HG02885 (cell line): Measurements from ENCODE around the gene PGGT1B.

ENCODE experiments used
- ATAC-seq: cut with Tn5 transposase; IDR thresholded peaks from one replicate; pipeline ENCODE4 v1.9.1; 2021; ENCODE audit warnings: mild to moderate bottlenecking; ENCODE audit not compliant: unreplicated experiment, poor library complexity

Gene PGGT1B

DNA sequence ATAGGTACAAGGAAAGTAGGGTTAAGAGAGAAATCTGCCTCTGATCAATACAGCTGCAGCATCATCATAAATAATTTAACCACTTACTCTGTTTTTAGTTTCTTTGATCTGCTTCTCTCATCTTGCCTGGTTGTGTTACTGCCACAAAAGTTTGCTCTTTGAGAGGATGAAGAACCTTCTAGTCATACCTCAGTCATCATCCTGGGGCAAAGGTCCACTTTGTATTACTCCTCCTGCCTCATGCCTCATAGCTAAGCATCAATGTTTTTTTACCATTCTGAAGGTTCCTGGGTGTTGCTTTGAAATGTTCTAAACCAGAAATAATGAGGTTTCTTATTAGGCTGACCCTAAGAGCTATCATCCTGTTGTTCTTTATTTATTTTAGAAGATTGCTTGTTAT lies 75.9 kb downstream of the PGGT1B start:
- ATAC-seq: no peak

DNA sequence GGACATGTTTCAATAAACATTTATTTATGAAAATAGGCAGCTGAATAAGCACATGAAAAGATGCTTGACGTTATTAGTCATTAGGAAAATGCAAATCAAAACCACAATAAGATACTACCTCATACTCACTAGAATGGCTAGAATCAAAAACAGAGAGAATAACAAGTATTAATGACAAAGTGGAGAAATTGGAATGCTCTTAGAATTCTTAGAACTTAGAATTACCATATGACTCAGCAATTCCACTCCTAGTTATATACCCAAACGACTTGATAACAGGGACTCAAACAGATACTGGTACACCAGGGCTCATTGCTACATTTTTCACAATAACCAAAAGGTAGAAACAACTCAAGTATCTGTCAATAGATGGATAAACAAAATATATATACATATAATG lies 77.9 kb downstream of the PGGT1B start:
- no peak for ATAC-seq

DNA sequence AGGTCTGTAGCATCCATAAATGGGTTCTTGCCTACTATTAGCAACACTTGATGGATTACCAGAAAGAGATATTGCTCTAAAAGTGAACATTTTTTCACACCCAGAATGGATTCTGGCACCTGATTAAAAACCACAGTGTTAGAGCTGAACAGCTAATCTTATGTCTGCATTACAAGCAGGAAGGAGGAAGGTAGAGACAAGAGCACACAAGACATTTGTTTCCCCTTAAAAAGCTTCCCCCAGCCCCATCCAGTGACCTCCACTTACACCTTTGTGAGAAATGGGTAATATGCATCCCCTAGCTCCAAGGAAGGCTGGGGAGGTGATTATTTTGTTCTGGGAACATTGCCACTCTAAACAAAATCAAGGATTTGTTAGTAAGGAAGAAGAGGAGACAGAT lies 80.9 kb downstream of the PGGT1B start:
- no peak for ATAC-seq

DNA sequence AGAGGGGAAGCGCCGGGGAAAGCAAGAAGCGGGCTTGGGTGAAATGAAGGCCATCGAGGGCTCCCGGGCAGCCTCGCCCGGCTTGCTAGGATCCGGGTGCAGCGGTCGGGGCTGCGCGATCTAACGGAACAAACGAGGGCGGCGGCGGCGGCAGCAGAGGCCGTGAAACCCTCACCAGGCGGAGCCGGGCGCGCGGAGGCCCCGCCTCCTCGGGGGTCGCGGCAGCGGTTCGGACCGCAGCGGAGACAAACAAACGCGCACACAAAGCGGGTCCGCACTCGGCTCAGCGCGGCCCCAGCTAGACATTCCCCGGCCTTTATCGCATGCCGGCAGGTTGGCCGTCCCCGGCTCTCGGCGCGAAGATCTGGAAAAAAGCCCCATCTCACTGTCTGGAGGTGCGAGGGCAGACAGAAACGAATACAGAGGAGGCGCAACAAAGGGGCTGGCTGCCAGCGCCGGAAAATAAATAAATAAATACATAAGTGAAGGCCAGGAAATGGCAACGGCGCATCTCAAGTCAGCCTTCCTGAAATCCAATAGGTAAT lies 82.4 kb downstream of the PGGT1B start:
- peak; percentile 77 for ATAC-seq

DNA sequence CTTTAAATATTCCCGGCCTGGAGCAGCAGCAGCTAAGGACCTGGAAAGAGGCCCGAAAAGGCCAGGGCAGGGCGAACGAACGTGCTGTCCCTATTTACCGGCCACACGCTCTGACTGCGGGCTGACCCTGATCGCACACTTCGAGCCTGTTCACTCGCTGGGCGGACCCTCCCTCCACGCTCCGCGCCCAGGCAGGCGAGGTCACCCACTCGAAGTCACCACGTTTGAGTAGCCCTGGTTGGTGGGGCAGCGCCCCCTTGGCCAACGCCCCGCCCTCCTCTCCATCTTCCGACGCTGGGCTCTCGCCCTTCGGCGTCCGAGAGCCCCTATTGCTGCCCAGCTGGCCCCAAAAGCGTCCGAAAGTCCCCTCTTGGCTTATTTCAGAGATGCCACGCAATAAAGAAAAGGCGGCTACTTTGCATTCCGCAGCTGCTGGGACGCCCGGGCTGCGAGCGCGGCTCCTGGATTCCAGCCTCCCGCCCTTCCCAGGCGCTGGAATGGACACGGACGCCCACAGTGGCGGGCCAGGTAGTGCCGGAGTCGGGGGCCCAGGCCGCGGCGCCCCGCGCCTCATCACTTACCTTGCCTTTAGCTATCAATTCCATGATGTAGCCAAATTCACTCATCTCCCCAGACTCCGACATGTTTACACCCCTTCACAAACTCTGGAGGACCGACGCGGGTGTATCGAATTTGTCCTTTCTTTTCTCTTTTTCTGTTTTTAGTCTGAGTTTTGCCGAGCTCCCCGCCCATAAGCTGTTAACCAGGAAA lies 83.1 kb downstream of the PGGT1B start:
- peak; percentile 30 for ATAC-seq

- no peak for ATAC-seq
Observed at GRCh38 chr5:115179030-115179393, 83.7 kb downstream of the PGGT1B start.

GRCh38 chr5:115170929-115171510 lies 91.7 kb downstream of the PGGT1B start:
- ATAC-seq: no peak

- ATAC-seq: peak; percentile 56
Observed at GRCh38 chr5:115170134-115170928, 92.3 kb downstream of the PGGT1B start.

DNA sequence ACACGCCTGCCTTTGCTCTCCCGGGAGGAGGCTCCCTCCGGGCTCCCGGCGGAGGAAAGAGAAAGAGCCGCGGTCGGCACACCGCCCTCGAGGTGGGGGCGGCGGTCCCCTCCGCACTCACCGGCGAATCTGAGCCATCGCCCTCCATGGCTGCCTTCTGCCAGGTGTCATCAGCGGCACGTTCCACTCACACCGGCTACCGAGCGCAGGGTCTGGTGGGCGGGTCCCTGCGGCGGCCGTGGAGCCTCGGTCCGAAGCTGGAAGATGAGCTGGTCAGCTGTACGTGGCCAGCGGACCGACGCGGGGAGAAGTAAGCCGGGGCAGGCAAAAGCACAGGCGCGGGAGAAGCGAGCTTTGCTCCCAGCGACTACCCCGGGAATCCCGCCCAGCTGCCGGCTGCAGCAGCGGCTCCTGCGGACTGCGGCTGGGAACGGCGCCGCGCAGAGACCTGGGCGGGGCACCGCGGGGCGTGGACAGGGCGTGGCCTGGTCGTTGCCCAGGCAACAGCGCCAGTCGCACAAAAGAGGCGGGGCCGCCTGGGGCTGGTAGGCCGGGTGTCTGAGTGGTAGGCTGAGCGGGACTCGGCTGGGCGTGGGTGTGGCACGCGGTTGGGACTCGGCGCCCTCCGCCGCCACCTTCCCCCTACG lies 93.1 kb downstream of the PGGT1B start, which contains the start of gene TRIM36:
Gene TRIM36 (minus strand): TSS at position 422 of the 647 bp plus-strand sequence. CDS start 274 bp downstream, at position 148.
- peak; percentile 98 for ATAC-seq

- peak; percentile 5 for ATAC-seq
Observed at GRCh38 chr5:115168829-115169486, 93.7 kb downstream of the PGGT1B start.

DNA sequence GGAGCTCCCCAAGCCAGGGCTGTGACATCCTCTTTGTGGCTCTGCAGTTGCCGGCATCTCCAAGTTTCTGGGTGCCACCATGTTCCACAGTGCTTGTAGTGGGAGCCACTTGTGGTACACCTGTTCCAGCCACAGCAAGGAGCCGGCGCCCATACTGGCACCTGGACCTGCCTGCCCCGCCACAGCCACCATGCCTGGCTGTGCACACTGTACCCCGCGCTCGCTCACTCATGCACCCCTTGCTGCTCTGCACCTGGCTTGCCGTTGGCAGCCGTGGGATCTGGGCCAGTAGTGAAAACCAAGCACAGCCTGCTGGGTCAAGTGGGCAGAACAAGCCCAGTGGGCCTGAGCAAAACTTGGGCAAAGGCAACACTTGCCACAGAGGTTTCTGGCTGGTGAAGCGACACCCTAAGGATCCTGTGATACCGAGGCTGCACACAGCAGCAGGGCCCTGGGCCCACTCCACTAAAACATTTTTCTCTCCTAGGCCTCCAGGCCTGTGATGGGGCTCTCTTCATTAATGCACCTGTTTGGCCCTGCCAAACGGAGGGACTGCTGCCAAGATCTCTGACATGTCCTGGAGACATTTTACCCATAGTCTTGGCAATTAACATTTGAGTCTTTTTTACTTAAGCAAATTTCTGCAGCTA lies 95.8 kb downstream of the PGGT1B start:
- no peak for ATAC-seq

- no peak for ATAC-seq
Observed at GRCh38 chr5:115165790-115166189, 96.9 kb downstream of the PGGT1B start.

DNA sequence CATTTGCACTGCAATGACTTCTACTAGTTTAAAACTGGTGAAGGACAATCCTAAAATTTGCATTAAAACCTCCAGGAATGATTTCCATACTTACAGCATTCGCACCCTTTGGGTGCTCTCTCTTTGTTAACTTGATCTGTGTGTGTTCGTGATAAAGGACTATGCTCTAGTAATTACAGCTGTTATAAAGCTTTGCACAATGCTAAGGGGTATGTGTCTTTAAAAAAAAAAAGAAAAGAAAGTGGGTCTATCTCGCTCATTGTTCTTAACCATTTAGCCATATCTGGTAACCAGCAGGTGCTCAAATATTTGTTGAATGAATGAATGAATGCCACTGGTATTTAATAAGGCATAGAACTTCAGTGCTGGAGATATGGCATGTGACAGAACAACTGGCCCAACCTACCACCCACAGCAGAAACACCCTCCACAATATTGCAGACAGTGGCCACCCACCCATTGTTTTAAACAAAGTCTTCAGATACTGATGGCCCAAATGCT lies 101.7 kb downstream of the PGGT1B start:
- no peak for ATAC-seq
